Stimulated activated CD8-positive, alpha-beta memory T cell treated with anti-CD3 and anti-CD28 coated beads, Interleukin-4, amount 100 ng/mL, for 4 hours (primary cell): ENCODE measurements around the gene RAB33A.

ENCODE experiments used
- DNase-seq, 2 donors: peaks; one replicate each; pipeline ENCODE4 v3.0.0-alpha.2; 2020; ENCODE audit warnings: low read depth in 2 of 2, low spot score in 1 of 2

Gene RAB33A

GRCh38 chrX:130172127-130172845 lies 524 bp downstream of the RAB33A start:
- no peak for DNase-seq

GRCh38 chrX:130173190-130173895 lies 1.6 kb downstream of the RAB33A start:
- DNase-seq: no peak

GRCh38 chrX:130174045-130174704 lies 2.4 kb downstream of the RAB33A start:
- no peak for DNase-seq

- no peak for DNase-seq
Observed at GRCh38 chrX:130174937-130175336, 3.2 kb downstream of the RAB33A start.

- no peak for DNase-seq
Observed at GRCh38 chrX:130176354-130176776, 4.6 kb downstream of the RAB33A start.

GRCh38 chrX:130176942-130177341 lies 5.2 kb downstream of the RAB33A start:
- DNase-seq: no peak

GRCh38 chrX:130179170-130179569 lies 7.4 kb downstream of the RAB33A start:
- no peak for DNase-seq

GRCh38 chrX:130179579-130180215 lies 7.9 kb downstream of the RAB33A start:
- DNase-seq: no peak

- DNase-seq: no peak
Observed at GRCh38 chrX:130184168-130184567, 12.4 kb downstream of the RAB33A start.

GRCh38 chrX:130184857-130185256 lies 13.1 kb downstream of the RAB33A start:
- no peak for DNase-seq

- no peak for DNase-seq
Observed at GRCh38 chrX:130186651-130187050, 14.9 kb downstream of the RAB33A start.

- DNase-seq: no peak
Observed at GRCh38 chrX:130190801-130191200, 19.0 kb downstream of the RAB33A start.

- no peak for DNase-seq
Observed at GRCh38 chrX:130196466-130196865, 24.7 kb downstream of the RAB33A start.

- no peak for DNase-seq
Observed at GRCh38 chrX:130197464-130197863, 25.7 kb downstream of the RAB33A start.

- no peak for DNase-seq
Observed at GRCh38 chrX:130204647-130205046, 32.9 kb downstream of the RAB33A start.

GRCh38 chrX:130211415-130212186 lies 39.8 kb downstream of the RAB33A start:
- no peak for DNase-seq

- no peak for DNase-seq
Observed at GRCh38 chrX:130212371-130212770, 40.6 kb downstream of the RAB33A start.

- DNase-seq: no peak
Observed at GRCh38 chrX:130213376-130213775, 41.6 kb downstream of the RAB33A start.

GRCh38 chrX:130216320-130216719 lies 44.6 kb downstream of the RAB33A start:
- DNase-seq: no peak

- DNase-seq: no peak
Observed at GRCh38 chrX:130224810-130225209, 53.0 kb downstream of the RAB33A start.

GRCh38 chrX:130228871-130229270 lies 57.1 kb downstream of the RAB33A start:
- no peak for DNase-seq
